HG03280 (cell line): ENCODE data around the gene CDCA5.

Source experiments
- ATAC-seq: cut with Tn5 transposase; IDR thresholded peaks from one replicate; pipeline ENCODE4 v1.9.1; 2021; ENCODE audit warnings: mild to moderate bottlenecking, moderate library complexity; ENCODE audit not compliant: unreplicated experiment

Gene CDCA5

GRCh38 chr11:65107751-65108468 is 24.1 kb upstream of the CDCA5 start:
- ATAC-seq: no peak

GRCh38 chr11:65107078-65107477 is 23.2 kb upstream of the CDCA5 start:
- ATAC-seq: no peak

GRCh38 chr11:65104628-65105027 is 20.8 kb upstream of the CDCA5 start:
- no peak for ATAC-seq

DNA sequence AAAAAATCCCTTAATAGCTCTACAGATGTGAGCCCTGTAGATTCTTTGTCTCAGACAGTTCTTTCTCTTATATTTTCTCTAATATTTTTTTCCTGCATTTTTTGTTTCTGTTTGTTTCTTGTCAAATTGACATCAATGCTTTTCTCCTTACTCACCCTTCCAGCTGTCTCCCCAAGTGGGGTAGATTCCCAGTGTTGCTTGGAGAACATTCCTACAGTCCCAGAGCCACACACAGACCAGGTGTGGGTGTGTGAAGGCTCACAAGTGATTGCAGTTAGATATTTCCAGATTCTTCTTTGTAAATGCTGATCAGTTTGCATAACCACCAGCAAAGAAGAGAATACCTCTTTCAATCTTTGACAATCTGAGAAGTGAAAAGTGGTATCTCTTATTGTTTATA is 19.6 kb upstream of the CDCA5 start:
- ATAC-seq: no peak

DNA sequence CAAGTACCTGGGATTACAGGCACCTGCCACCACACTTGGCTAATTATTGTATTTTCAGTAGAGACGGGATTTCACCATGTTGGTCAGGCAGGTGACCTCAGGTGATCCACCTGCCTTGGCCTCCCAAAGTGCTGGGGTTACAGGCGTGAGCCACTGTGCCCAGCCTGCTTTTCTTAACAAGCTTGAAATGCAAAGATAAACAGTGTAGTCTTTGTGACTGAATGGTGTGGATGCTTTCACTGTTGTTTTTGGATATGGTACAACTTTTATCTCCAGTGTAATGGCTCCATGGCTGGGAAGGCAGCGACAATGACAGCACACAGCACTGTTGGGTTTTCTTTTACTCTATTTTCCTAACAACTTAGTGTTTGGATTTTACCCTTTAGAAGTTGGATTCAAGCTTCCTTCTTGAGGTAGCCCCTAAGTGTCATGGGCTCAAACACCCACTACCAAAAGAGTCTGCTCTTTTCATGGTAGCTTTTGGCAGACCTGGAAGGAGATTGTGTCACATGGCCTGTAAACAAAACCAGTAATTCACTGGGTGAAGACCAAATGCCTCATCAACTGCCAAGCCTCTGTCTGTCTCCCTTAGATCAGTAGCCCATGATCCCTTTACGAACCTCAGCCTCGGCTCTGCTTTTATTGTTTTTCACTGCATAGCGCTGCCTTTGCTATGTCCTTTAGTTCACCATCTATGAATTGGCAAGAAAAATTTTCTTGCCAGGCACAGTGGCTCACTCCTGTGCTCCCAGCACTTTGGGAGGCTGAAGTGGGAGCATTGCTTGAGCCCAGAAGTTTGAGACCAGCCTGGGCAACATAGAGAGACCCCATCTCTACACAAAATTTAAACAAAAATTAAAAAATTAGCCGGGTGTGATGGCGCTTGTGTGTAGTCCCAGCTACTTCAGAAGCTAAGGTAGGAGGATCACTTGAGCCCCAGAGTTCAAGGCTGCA is 18.6 kb upstream of the CDCA5 start:
- no peak for ATAC-seq

DNA sequence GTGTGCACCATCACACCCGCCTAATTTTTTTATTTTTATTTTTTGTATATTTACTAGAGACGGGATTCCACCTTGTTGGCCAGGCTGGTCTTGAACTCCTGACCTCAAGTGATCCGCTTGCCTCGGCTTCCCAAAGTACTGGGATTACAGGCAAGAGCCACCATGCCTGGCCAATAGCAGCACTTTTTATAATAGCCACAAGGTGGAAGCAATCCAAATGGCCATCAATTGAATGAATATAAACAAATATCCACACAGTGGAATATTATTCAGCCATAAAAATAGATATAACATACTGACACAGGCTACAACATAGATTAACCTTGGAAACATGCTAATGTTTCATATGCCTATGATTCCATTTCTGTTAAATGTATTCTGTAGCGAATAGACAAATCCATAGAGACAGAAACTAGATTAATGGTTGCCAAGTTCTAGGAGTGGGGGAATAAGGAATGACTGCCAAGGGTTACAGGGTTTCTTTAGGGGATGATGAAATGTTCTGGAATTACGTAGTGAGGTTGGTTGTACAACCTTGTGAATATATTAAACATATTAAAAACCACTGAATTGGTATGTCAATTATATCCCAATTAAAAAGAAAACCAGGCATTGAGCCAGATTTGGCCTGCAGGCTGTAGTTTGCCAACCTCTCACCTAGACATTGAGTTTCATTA is 17.0 kb upstream of the CDCA5 start:
- ATAC-seq: no peak

- no peak for ATAC-seq
These were observed 13.1 kb upstream of the CDCA5 start for GRCh38 chr11:65096926-65097325.

- ATAC-seq: peak; percentile 86
These were observed 12.3 kb upstream of the CDCA5 start, which contains the start of gene VPS51 for GRCh38 chr11:65095974-65096806. Gene VPS51 (plus strand): TSS chr11:65096214. CDS start chr11:65096251, 37 bp downstream.

DNA sequence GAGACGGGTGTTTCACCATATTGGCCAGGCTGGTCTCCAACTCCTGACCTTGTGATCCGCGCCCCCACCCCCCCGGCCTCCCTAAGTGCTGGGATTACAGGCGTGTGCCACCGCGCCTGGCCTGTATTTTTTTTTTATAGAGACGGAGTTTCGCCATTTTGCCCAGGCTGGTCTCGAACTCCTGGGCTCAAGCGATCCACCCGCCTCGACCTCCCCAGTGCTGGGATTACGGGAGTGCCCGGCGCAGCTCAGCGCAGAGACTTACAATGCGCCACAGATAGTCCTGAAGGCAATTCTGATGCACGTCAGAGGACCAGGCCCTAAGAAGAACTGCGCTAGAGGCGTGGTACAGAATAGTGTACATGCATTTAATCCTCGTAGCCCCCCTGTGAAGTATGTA is 11.6 kb upstream of the CDCA5 start:
- no peak for ATAC-seq

GRCh38 chr11:65090628-65091027 is 6.8 kb upstream of the CDCA5 start:
- ATAC-seq: no peak

GRCh38 chr11:65089621-65090020 is 5.8 kb upstream of the CDCA5 start:
- no peak for ATAC-seq

DNA sequence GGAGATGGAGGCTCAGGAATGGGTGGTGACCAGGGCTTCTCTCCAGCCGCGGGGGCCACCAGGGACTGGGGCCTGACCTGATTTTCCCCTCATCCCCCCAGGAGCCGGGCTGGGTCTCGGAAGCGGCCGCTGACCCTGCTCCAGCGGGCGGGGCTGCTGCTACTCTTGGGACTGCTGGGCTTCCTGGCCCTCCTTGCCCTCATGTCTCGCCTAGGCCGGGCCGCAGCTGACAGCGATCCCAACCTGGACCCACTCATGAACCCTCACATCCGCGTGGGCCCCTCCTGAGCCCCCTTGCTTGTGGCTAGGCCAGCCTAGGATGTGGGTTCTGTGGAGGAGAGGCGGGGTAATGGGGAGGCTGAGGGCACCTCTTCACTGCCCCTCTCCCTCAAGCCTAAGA is 4.0 kb upstream of the CDCA5 start:
- ATAC-seq: no peak

- ATAC-seq: no peak
These were observed 3.4 kb upstream of the CDCA5 start for GRCh38 chr11:65087216-65087615.

DNA sequence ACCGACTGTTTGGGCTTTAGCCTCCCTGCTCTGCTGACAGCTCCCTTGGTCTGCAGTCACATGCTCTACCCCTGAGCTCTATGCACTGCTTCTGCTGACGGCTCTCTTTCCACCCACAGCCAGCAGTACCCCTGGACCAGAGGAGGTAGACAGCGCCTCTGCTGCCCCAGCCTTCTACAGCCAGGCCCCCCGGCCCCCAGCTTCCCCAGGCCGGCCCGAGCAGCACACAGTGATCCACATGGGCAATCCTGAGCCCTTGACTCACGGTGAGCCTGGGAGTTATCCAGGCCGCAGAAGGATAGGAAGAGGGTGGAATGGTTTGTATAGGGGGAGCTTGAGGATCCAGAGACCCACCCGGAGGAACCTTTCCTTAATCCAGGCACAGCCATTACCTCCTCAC is 3.0 kb upstream of the CDCA5 start:
- ATAC-seq: no peak

- ATAC-seq: no peak
These were observed 1.6 kb upstream of the CDCA5 start for GRCh38 chr11:65085446-65085845.

DNA sequence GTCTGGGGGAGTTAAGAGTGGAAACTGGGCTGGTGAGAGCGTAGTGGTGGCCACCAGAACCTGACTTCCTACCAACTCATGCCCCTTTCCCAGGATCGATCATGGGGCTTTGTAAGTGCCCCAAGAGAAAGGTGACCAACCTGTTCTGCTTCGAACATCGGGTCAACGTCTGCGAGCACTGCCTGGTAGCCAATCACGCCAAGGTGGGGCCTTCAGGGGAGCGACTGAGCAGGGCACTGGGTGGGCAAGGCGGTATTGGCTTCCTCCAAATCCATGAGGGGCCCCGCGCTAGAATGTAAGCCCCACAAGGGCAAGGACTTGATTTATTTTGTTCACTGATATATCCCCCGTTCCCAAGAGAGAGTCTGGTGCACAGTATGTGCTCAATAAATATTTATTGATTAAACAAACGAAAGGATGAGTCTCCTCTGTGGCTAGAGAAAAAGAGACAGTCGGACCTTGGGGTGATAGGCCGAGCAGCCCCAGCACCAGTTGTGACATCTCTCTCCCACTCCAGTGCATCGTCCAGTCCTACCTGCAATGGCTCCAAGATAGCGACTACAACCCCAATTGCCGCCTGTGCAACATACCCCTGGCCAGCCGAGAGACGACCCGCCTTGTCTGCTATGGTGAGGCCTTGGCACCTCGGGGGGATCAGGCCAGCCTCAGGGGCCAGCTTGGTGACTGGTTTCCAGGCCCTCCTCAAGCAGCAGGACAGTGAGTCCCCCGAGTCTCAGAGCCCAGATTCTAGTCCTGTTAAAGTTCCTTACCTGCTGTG is 947 bp upstream of the CDCA5 start:
- no peak for ATAC-seq

GRCh38 chr11:65083134-65083833 is 556 bp downstream of the CDCA5 start:
- ATAC-seq: no peak

DNA sequence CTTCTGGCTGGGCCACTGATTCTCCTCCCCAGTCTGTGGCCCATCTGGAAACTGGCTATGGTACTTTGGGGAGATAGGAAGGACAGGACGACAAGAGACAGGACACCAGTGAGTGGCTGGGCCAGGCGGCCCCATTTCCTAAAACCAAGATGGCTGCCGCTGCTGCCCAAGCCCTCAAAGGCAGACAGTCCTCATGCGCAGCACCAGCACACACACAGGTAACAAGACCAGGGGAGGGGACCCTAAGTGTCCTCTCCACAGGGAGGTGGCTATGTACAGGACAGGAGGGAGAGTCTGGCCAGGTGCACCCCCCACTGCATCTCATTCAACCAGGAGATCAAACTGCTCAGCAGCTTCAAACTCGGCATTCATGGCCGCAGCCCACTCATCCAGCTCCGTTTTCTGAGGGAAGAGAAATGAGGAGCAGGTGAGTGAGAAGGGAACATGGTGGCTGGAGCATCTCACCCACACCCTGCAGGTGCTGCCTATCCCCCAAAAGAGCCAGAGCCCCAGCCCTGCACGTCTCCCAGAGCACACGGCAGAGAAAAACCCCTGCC is 5.0 kb downstream of the CDCA5 start:
- no peak for ATAC-seq

- ATAC-seq: no peak
These were observed 5.7 kb downstream of the CDCA5 start for GRCh38 chr11:65078151-65078550.
